HG03060 (cell line): ENCODE measurements around the gene CDC6.

Source experiments
- ATAC-seq: cut with Tn5 transposase; IDR thresholded peaks from one replicate; pipeline ENCODE4 v1.9.1; 2021; ENCODE audit warnings: low read depth, moderate number of reproducible peaks; ENCODE audit not compliant: unreplicated experiment

The CDC6 gene

DNA sequence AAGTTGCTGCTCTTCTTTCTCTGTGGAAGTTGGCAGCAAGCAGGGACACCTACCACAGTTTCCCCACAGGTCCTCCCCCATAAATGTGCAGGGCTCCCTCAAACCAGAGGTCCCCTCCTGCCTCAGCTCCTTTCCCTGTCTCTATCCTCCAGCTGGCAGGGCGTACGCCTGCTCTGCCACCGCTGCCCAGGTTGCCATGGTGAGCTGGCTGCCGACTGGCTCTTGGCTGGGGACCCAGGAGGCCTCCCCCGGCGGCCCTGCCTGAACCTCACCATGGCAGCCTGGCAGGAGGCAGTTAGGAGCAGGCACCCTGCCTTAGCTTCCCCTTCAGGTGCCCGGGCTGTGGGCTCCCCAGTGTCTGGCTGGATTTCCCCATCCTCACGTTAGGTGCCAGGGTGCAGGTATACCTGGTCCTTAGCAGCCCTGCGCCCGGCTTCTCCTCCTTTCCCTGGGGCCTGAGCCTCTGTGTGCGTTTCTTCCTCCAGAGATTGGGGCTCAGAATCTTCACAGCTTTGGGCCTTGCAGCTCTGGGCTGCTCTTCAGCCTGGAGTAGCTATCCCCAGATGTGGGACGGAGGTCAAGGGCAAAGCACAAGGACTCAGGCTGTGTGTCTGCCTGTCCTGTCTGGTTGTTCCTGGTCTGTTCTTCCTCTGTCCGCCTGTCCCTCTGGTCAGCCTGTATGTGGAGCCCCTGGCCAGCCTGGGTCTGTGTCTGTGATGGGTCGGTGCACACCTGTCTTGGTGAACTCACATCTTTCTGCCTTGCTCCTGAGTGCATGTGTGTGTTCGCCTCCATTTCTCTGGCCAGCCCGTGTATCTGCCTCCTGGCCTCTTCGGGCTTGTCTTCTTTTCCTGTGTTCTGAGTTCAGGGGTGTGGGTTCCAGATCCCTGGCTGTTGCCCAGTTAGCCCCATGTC lies 61.1 kb downstream of the CDC6 start:
- ATAC-seq = no peak

DNA sequence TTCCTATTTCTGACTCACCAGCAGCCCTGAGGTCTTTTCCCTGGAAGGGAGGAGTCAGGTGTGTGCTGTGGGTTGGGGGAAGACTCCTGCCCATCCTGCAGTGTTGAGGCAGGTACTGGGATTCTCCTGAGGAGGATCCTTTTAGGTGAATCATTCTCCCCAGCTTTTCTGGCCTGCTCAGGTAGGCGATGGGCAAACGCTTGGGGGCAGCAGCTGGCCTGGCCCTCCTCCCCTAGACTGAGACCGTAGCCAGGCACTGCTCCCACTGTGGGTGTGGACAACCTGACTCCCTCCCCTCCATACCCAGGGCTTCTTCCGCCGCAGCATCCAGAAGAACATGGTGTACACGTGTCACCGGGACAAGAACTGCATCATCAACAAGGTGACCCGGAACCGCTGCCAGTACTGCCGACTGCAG lies 61.8 kb downstream of the CDC6 start:
- ATAC-seq = no peak

DNA sequence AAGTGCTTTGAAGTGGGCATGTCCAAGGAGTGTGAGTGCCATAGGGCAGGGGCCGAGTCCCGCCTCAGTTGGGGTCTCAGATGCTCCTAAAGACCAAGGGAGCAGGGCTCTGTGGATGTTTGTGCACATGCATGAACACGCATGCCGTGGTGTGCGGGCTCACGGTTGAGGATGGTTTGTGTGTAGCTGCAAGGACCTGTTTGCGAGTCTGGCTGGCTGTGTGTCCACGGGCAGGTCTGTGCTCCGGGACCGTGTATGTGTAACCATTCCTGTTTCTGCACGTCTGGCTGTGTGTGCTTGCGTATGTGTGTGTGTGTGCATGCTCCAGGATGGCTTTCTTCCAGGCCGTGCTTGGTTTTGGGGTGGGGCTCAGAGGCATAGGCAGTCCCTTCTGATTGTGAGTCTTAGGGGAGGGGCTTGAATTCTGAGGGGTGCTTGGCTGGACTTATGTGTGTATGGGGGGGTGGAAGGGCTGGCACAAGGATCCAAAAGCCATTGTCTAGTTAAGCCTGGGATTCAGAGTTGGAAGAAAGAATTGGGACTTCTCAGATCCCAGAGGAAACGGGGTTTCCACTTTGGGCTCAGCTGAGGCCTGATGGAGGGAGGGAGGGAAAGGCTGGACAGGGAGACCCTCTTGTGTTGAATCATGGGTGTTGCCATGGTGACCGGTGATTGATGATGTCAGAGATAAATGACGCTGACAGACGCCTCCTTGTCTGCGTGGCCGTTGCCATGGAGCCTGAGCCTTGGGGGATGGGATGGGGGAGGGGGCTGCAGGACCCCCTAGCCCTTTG lies 62.4 kb downstream of the CDC6 start:
- ATAC-seq = no peak

DNA sequence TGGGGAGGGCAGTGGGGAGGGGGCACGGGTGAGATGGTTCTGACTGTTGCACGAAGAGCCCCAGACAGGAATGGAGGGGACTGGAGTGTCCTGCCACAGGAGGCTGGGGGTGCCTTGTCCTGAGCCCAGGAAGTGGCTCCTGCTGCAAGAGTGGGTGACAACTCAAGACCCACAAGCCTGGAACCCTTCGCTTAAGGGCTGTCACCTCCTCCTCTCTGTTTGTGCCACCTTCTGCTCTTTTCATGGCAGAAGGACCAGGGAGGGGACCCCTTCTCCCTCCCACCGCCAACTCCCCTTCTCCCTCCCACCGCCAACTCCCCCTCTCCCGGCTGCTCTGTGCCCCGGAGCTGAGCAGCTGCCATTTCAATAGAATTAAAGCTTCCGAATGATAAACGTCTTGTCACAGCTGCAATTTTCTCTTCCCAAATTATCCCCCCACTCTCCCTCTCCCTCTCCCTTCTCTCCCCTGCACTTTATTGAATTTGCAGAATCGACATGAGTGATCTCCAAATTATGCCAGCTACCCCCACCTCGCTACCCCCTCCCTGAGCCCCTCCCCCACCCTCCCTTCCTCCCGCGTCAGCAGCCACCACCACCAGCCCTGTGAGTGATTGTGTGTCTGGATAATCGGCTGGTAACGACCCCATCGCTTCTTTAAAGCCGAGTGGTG lies 63.1 kb downstream of the CDC6 start:
- no peak for ATAC-seq

DNA sequence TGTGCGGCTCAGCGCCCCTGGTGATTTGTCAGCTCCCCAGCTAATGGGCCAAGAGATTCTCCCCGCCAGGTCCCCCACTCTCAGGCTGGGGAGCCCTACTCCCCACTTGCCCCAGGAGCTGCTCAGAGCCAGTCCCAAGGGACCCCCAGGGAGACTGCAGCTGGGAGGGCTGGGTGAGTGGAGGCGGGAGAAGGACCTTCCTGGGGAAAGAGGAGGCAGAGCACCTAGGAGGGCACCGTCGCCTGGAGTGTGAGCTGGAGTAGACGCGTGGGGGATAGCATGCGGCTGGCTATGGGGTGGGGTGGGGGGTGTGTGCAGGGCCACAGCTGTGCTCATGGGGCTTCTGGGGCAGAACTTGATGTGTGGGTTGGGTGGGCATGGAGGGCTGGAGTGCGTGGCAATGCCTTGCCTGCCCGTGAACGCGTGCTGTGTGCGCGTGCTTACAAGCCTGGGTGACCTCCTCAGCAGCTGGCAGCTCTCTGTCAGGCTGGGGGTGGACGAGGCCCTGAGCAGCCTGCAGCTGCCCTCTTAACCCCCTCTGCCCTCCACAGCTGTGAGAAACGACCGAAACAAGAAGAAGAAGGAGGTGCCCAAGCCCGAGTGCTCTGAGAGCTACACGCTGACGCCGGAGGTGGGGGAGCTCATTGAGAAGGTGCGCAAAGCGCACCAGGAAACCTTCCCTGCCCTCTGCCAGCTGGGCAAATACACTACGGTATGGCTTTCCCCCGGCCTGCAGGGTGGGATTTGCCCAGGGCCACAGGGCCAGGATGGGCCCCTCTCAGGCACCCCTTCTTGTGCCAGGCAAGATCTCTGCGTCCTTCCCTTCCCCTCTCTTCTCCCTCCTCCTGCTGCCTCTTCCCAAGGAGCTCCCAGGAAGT lies 63.9 kb downstream of the CDC6 start:
- no peak for ATAC-seq

DNA sequence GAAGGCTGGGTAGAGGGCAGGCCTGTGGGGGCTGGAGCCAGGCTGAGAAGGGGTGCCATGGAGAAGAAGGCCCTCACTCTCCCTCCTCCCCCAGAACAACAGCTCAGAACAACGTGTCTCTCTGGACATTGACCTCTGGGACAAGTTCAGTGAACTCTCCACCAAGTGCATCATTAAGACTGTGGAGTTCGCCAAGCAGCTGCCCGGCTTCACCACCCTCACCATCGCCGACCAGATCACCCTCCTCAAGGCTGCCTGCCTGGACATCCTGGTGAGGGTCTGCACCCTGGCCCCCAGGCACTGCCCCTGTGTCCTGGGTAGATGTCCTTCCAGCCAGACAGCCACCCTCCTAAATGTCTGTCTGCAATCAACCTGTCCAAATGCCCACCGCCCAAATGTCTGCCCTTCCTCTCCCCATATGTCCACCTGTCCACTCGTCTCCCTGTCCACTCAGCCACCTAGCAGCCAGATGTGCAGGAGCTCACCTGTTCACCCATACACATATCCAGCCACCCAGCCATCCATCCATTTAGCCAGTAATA lies 64.6 kb downstream of the CDC6 start:
- ATAC-seq = no peak

DNA sequence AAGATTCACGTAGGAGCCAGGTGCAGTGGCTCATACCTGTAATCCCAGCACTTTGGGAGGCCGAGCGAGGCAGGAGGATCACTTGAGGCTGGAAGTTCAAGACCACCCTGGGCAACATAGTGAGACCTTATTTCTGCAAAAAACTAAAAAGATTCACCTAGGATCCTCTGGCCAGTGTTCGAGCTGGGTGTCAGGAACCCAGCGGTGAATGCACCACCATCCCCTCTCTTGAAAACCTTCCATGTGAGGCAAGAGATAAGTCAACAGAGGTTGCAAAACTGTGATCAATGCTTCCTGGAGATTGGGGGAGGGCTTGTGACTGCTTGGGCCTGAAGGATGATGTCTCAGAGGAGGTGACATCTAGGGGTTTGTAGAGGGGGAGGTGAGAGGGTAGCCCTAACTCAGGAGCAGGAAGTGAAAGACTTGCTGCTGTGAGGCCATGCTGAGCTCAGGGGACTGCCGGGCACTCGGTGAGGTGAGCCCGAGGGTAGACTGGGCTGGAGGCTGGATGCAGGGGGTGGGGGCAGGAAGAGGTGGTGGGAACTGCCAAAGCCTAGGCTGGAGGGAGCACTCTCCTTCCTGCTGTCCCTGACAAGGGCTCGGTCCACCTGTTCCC lies 65.2 kb downstream of the CDC6 start:
- no peak for ATAC-seq
